ENCODE results near the gene KANK2.

- TF ChIP-seq EZH2 (IDR thresholded peaks at IDR 0.05; ENCODE audit: insufficient read depth, poor library complexity, severe bottlenecking) (no peak), EZH2phosphoT487 (IDR thresholded peaks at IDR 0.05; ENCODE audit: insufficient read depth, low read depth) (no peak)
Measured at GRCh38 chr19:11131471-11131870, 65.9 kb downstream of the KANK2 start.
